HG03521 (cell line): ENCODE results near the gene RPL36.

Experiments used
- ATAC-seq: cut with Tn5 transposase; IDR thresholded peaks from one replicate; pipeline ENCODE4 v1.9.1; 2021; ENCODE audit warnings: mild to moderate bottlenecking, moderate library complexity; ENCODE audit not compliant: unreplicated experiment

Gene RPL36

DNA sequence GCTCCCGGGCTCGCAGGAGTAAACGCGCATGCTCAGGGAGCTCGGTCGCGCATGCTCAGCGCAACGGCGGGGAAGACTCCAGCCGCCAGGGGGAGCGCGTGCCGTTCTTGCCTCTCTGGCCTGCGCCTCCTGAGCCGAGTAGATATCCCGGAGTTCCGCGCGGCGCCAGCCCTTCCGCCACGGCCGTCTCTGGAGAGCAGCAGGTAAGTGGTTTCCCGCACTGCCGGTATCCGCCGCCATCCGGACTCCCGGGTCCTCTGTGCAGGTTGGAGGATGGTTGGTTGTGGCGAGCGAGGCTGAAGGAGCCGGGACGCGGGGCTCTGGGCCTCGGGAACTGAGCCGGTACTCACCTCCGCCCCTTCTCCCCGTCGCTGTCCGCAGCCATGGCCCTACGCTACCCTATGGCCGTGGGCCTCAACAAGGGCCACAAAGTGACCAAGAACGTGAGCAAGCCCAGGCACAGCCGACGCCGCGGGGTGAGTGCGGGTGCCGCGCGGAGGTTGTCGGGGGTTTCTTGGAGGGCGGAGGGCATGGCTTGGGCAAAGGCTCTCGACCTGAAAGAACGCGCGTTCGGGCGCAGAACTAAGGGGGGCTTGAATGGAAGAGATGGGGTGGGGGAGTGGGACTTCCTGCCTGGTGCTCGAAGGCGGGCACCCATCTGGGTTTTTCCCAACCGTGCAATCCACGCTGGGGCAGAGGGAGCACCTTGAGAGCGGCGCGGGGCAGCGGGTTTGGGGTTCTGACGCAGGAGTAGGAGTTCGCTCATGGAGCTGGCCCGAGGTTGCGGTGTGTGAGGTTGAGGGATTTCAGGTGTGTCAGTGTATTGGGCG lies at the start of gene RPL36:
Gene RPL36, plus strand, starts transcription at position 171 of the 830 bp plus-strand sequence. Its CDS starts 213 bp downstream, at position 384.
- peak; percentile 33 for ATAC-seq

DNA sequence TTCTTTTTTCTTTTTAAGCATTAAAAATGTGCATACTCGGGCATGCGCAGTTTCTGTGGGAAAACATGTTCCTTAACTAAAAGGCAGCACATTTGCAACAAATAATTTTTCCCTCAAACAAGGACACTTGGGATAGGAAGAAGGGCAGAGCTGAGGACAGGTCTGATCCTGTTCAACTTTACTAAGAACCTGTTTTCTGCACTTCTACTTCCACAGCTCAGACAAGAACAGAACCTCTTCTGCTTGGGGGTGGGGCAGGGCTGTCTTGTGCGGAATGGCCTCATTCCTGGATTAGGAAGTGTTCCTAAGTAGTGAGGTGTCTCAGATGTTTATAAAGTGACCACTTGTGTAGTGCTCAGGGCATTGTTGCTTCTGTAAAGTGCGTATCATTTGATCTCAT lies 48.9 kb upstream of the RPL36 start:
- ATAC-seq, result no peak

DNA sequence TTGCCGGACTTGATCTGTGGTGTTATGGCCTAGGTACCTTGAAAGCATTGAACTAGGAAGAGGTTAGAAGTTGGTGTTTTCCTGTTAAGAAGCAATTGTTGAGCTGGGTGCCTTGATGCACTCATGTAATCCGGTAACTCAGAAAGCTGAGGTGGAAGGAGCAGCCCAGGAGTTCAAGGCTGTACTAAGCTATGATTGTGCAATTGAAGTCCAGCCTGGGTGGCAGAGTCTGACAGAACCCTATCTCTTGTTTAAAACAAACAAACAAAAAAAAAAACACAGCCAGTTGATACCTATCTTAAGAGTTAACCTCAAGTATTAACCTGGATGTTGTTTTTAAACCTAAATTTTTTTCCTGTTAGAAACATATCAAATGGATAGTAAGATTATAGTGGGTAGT lies 47.9 kb upstream of the RPL36 start:
- ATAC-seq, result no peak

GRCh38 chr19:5643060-5643459 lies 47.0 kb upstream of the RPL36 start:
- ATAC-seq, result no peak

DNA sequence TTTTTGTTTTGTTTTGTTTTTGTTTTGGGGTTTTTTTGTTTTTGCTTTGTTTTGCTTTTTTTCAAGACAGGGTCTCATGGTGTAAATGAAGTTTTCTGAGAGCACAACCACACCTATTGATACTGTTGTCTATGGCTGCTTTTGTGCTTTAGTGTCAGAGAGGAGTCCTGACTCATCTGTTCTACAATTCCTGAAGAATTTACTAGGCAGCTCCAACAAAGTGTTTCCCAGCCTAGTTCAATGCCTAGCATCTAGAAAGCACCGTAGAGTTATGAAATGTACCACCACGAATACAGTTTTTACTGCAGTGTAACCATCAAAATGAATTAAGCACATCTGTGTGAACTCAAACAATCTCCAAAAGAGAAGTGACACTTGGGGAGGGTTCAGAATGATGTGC lies 46.1 kb upstream of the RPL36 start:
- ATAC-seq, result no peak

GRCh38 chr19:5645409-5645808 lies 44.7 kb upstream of the RPL36 start:
- ATAC-seq, result no peak

DNA sequence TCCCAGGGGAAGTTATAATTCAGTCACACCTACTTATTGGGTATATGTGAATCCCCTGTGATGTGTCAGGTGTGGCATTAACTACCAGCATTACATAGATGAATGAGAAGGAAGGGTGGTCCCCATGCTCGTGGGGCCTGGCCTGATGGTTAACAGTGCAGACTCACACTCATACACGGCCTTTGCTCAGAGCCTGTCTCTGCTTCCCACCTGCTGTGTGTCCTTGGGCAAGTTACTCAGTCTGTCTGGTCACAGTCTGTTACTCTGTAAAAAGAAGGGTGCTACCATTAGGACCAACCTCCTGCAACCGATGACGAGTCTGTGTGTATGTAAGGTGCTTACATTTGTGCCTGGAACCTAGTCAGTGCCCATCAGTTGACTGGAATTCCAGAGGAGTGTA lies 43.4 kb upstream of the RPL36 start:
- ATAC-seq, result no peak

GRCh38 chr19:5648464-5648863 lies 41.6 kb upstream of the RPL36 start:
- ATAC-seq, result no peak

- no peak for ATAC-seq
Measured at GRCh38 chr19:5651361-5651760, 38.7 kb upstream of the RPL36 start.

DNA sequence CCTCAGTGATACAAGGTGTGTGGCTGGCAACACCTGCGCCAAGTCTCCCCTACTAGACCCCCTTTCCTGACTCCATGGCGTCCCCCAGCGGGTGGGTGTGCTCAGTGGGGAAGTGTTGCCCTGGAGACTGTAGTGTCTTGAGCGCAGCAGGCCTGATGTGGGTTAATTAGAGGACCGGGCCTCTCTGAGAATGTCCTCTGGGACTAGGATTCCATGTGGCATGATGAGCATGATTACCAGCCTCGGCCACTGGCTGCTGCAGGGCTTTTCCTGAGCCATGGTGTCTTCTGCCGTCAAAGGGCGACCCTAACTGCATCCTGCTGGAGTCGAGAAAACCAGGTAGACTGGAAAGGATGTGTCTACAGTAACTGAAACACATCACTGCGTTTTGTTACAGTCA lies 37.8 kb upstream of the RPL36 start:
- no peak for ATAC-seq

DNA sequence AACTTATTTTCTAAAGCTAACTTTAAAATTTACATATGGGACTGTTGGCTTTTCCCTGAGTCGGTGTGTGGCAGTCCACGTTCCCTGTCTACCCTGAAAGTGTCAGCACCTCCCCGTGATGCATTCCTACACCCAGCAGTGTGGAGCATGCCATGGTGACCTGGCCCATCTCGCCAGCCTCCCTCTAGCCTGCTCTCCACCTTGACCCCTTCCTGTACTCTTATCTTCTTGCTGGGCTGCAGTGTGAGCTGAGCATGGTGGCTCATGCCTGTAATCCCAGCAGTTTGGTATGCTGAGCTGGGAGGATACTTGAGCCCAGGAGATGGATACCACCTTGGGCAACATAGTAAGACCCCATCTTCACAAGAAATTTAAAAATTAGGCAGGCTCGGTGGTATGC lies 35.2 kb upstream of the RPL36 start:
- ATAC-seq, result no peak

DNA sequence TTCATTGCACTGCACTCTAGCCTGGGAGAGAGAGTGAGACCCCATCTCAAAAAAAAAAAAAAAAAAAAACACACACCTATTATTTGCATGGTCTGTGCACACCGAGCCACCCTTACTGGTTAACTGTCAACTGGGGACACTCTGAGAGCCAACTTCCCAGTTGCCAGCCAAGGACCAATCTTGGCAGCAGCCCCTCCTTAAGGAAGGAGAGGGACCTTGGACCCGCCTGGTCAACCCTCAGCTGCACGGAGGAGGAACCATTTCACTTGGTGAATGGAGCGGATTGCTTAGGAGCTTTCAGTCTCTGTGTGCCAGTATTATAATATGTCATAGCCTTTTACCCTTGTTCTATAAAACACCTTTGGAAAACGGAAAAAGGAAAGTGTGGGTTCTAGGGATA lies 34.7 kb upstream of the RPL36 start:
- ATAC-seq, result no peak

DNA sequence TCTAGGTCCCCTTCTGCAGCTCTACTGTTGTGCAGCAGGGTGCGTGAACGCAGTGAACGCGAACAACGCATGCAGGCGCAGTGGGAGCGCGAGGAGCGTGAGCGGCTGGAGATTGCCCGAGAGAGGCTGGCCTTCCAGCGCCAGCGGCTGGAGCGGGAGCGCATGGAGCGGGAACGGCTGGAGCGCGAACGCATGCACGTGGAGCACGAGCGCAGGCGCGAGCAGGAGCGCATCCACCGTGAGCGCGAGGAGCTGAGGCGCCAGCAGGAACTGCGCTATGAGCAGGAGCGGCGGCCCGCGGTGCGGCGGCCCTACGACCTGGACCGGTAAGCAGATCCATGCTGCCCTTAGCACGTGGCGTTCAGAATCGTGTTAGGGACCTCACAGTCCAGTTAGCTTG lies 28.6 kb upstream of the RPL36 start:
- no peak for ATAC-seq

DNA sequence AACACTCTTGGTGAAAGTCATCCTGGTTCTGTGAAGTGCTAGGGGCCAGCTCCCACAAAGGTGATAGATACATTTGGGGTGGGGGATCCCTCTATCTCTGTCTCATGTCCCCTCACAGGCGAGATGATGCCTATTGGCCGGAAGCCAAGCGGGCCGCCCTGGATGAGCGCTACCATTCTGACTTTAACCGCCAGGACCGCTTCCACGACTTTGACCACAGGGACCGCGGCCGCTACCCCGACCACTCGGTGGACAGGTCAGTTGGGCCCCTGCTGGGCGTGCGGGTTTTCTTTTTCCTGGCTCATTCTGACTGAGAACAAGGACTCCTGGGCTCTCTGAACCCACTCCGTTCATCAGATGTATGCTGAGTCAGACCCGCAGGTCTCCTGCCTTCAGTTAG lies 26.2 kb upstream of the RPL36 start:
- no peak for ATAC-seq

GRCh38 chr19:5664515-5664914 lies 25.6 kb upstream of the RPL36 start:
- ATAC-seq, result no peak

- no peak for ATAC-seq
Measured at GRCh38 chr19:5665781-5666513, 24.1 kb upstream of the RPL36 start.

DNA sequence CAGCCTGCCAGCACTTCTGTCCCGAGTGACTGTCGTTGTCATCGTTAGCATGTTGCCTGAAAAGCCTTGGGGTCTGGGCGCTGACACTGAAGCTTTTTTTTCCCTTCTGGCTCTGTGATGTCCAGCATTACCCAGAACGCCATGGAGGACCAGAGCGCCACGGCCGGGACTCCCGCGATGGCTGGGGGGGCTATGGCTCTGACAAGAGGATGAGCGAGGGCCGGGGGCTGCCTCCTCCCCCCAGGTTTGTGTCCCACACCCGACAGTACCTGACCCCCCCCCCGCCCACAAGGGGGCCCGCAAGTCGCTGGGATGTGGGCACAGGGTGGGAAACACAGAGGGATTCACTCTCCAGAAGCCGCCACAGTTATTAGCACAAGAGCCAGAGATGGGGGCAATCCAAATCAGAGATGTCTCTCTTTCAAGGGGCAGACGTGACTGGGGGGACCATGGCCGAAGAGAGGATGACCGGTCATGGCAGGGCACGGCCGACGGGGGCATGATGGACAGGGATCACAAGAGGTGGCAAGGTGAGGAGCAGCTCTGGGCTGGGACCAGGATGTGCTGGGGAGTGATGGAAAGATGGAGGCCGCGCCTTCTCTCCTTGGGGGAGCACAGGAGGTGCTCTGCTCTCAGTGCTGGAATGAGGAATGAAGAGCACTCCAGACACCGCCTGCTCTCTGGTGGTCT lies 23.0 kb upstream of the RPL36 start:
- no peak for ATAC-seq

GRCh38 chr19:5667751-5668271 lies 22.3 kb upstream of the RPL36 start:
- no peak for ATAC-seq

DNA sequence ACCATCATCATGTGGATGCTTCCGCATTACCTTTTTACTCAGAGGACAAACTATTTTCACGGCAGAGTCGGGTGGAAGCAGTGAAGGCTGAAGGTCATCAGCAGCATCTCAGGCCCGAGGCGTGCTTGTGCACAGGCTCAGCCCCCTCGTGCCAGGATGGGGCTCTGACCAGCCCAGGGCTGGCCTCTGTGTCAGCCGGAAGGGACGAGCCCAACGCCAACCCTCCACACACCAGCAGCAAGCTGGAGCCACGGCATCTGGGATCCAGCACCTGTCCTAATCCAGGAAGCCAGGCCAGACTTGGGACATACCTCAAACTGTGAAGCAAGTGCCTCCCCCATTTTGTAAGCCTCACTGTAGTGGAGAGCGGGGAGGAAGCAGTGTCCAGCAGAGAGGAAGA lies 20.9 kb upstream of the RPL36 start:
- no peak for ATAC-seq

- ATAC-seq, result no peak
Measured at GRCh38 chr19:5671600-5671999, 18.5 kb upstream of the RPL36 start.

DNA sequence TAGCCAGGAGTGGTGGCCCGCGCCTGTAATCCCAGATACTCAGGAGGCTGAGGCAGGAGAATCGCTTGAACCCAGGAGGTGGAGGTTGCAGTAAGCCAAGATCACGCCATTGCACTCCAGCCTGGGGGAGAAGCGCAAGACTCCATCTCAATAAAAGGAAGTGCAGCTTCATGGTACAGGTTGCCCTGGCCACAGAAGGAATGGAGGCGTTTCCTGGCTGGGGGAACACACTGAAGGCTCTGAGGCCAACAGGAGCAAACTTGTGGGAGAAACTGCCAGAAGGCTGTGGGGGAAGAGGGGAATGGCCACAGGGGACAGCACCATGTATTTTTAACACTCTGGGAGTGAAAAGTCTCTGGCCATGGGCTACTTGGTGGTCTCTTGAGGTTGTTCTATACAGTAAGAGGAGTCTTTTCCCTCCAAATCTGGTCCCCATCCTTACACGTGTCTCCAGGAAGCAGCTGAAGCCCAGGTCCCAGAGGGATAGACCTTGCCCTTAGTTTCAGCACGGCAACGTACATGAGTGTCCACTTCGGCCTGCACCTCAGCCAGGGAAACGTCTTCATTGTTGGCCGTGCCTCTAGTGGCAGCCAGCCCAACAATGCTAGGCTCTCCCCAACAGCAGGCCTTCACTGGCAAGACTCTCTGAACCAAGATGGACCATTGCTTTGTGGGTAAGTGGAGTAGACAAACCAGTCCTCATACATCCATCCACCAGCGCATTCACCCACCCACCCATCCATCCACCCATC lies 17.2 kb upstream of the RPL36 start:
- ATAC-seq, result no peak
